ENCODE results near the gene CREB3L2. TPM values are rescaled to one million over a fixed set of nuclear protein-coding genes. Genes with fewer than 3 reads are reported as not detected.

Gene CREB3L2
- total and polyA plus RNA-seq, 2 of the 8 experiments (the other 6 are each of a cell fraction or from before 2014, with no cell fraction given), result 14.4 to 48.3 TPM

GRCh38 chr7:137950967-137951366, 50.9 kb downstream of the CREB3L2 start:
- Histone ChIP-seq H4K8ac (ENCODE audit: extremely low read depth, insufficient read depth, low read length) (no peak overlapping the region), H4K91ac (replicated peaks; ENCODE audit: insufficient read length, low read length) (no peak overlapping the region), H2BK20ac (ENCODE audit: low read length) (no peak overlapping the region), H2BK5ac (ENCODE audit: low read depth, low read length) (no peak overlapping the region), H3K56ac (replicated peaks; ENCODE audit: insufficient read length, low read depth, low read length) (no peak overlapping the region), H3K23me2 (ENCODE audit: low read depth, low read length) (no peaks in the 10 kb centered on the region), H3K4me2 (ENCODE audit: insufficient read depth in 1 of 2, low read depth in 2 of 2, low read length in 2 of 2) (no peak overlapping the region), H2AFZ (ENCODE audit: low read length) (no peak overlapping the region), H3K9ac (replicated peaks in 1 of 4; ENCODE audit: extremely low read depth in 1 of 4, low read depth in 3 of 4, low read length in 3 of 4) (no peak overlapping the region), H3K79me2 (ENCODE audit: control insufficient read depth in 1 of 2, insufficient read depth in 2 of 2, low read length in 2 of 2) (peaks cover 0 to 47% of the 10 kb centered on the region in 2 experiments; a peak in 3 of 4 replicates), H2BK15ac (ENCODE audit: low read length) (no peak overlapping the region), H3K36me3 (ENCODE audit: control insufficient read depth in 2 of 4, insufficient read depth in 4 of 4, low read length in 3 of 4) (peaks cover 0 to 3% (median 0%) of the 10 kb centered on the region in 4 experiments; a peak in 1 of 8 replicates), H3K79me1 (ENCODE audit: low read depth, low read length) (peaks cover 3% of the 10 kb centered on the region), H3K27ac (ENCODE audit: low read depth, low read length) (no peak overlapping the region), H2BK120ac (replicated peaks; ENCODE audit: low read depth, low read length) (no peak overlapping the region), H3K18ac (ENCODE audit: extremely low read depth, low read length) (no peak overlapping the region), H3K14ac (ENCODE audit: insufficient read length) (no peak overlapping the region), H3K27me3 (replicated peaks in 1 of 4; ENCODE audit: control insufficient read depth in 3 of 4, extremely low read depth in 1 of 4, insufficient read depth in 3 of 4, low read length in 3 of 4) (no peaks in the 10 kb centered on the region), H3K9me3 (ENCODE audit: insufficient read depth in 2 of 2, low read depth in 1 of 2, low read length in 1 of 2) (no peaks in the 10 kb centered on the region), H4K5ac (ENCODE audit: insufficient read length, low read depth, low read length) (no peak overlapping the region), H3K4me3 (ENCODE audit: extremely low read depth in 1 of 4, insufficient read depth in 2 of 4, low read depth in 3 of 4, low read length in 4 of 4) (no peak overlapping the region), H4K20me1 (replicated peaks in 1 of 2; ENCODE audit: control insufficient read depth in 1 of 2, insufficient read depth in 2 of 2, low read length in 2 of 2) (peaks cover 0 to 4% of the 10 kb centered on the region in 2 experiments), H2BK12ac (ENCODE audit: low read depth, low read length) (no peak overlapping the region), H3K23ac (ENCODE audit: insufficient read length) (no peak overlapping the region), H3K4ac (replicated peaks; ENCODE audit: insufficient read length, low read depth, low read length) (no peak overlapping the region), H3K4me1 (replicated peaks in 1 of 4; ENCODE audit: control insufficient read depth in 3 of 4, insufficient read depth in 4 of 4, low read length in 3 of 4) (peaks cover 4 to 20% (median 12%) of the 10 kb centered on the region in 4 experiments; a peak in 6 of 7 replicates), H2AK5ac (ENCODE audit: low read depth, low read length) (no peak overlapping the region)
- WGBS, 2 experiments (ENCODE audit: extremely low coverage in 1 of 2, insufficient coverage in 1 of 2, insufficient read length in 1 of 2, insufficient replicate concordance in 2 of 2, low coverage in 1 of 2, low lambda C conversion rate in 2 of 2, missing lambda C conversion rate in 1 of 2), result 89% methylated on average over 7 of the region's 7 CpGs; no CpG with 5 or more reads in 1 of the 2 experiments
- POLR2A ChIA-PET (ENCODE audit: partially characterized antibody), result no interaction called here
- CTCF ChIA-PET (ENCODE audit: partially characterized antibody), result interaction anchor here (0.6 to 2.2 kb wide), 10 partner anchors 9 to 52 kb away, joined by 3 to 7 read pairs (median 3); no protein-coding TSS in a partner anchor
- DNase-seq (ENCODE audit: low read depth in 1 of 2, low spot score in 2 of 2) (no peak), FAIRE-seq (no peak)
- TF ChIP-seq TCF12 (IDR thresholded peaks at IDR 0.05; ENCODE audit: low read depth, low read length) (no peak), KDM4A (IDR thresholded peaks at IDR 0.05; ENCODE audit: low read depth, low read length, severe bottlenecking) (no peak), KDM1A (IDR thresholded peaks at IDR 0.05; ENCODE audit: borderline replicate concordance, low read length) (no peak), BRCA1 (IDR thresholded peaks at IDR 0.05; ENCODE audit: low read depth, low read length) (no peak), TEAD4 (IDR thresholded peaks at IDR 0.05; ENCODE audit: low read depth, low read length) (no peak), SP4 (IDR thresholded peaks at IDR 0.05; ENCODE audit: low read length) (no peak), SIX5 (IDR thresholded peaks at IDR 0.05; ENCODE audit: low read depth, low read length) (no peak), MAX (IDR thresholded peaks at IDR 0.05) (no peak), ATF3 (IDR thresholded peaks at IDR 0.05; ENCODE audit: insufficient read depth, low read depth, low read length) (no peak), RXRA (IDR thresholded peaks at IDR 0.05; ENCODE audit: insufficient read depth, low read depth, low read length) (no peak), GABPA (IDR thresholded peaks at IDR 0.05; ENCODE audit: borderline replicate concordance, insufficient read depth, low read length) (no peak), SUZ12 (IDR thresholded peaks at IDR 0.05; ENCODE audit: low read length) (no peak), CBX5 (IDR thresholded peaks at IDR 0.05; ENCODE audit: low read depth, low read length) (no peak), ZNF274 (IDR thresholded peaks at IDR 0.05; ENCODE audit: borderline replicate concordance, extremely low read depth, low read length) (no peak)
